ENCODE measurements around the gene ACTN1. TPM values are rescaled to one million over a fixed set of nuclear protein-coding genes. Genes with fewer than 3 reads are reported as not detected.

The ACTN1 gene
- total RNA-seq, 1 experiment from 2014 or later, result 212 TPM

DNA sequence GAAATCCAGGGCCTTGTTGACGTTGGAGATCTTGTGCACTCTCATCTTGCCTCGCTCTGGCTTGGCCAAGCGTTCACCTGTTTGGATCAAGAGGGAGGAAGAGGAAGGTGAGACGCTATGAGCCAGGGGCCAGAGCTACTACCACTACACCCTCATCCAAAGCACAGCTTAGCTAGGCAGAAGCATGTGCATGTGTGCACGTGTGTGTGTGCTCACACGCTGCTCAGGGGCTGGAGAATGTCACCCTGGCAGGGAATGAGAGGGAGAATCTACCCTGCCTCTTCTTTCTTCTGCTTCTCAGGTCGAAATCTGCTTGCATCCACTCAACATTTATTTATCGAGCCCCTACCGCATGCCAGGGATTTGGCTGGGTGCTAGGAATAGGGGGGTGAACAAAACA lies 58.1 kb downstream of the ACTN1 start:
- intact Hi-C loops (cut with micrococcal nuclease; ENCODE audit: unreplicated experiment) (no loop called here), in situ Hi-C loops (cut with HindIII; ENCODE audit: low pct_unique_long_range_greater_than_20kb, low sequenced_read_pairs) (no loop called here)
- BruUV-seq (replicated peaks), result no TSS peak
- ChIA-PET CTCF (no interaction called here), POLR2A (no interaction called here)
- DNase-seq (ENCODE audit: low read depth, low spot score) (no peak), ATAC-seq (no peak)
- TF ChIP-seq SIN3A (IDR thresholded peaks at IDR 0.05; ENCODE audit: borderline replicate concordance, insufficient read depth, low read depth, low read length), result no peak
- H3K4me3 ChIP-seq (ENCODE audit: low read depth in 2 of 2, low read length in 2 of 2), result no peak overlapping the region
- no peaks in the 10 kb centered on the region for H3K27me3 ChIP-seq (ENCODE audit: control insufficient read depth, insufficient read depth, low read length)
- no peaks in the 10 kb centered on the region; the same call in 1 of the 2 replicates for H3K4me1 ChIP-seq (ENCODE audit: control insufficient read depth, insufficient read depth, low read length)
- H3K9me3 ChIP-seq (ENCODE audit: control insufficient read depth, insufficient read depth, low read depth, low read length), result no peaks in the 10 kb centered on the region
- 0 out of 2 replicates have a peak, but pooled peaks cover 2% of the 10 kb centered on the region for H3K36me3 ChIP-seq (ENCODE audit: control insufficient read depth, insufficient read depth, low read length)
- H3K27ac ChIP-seq (ENCODE audit: low read length), result no peak overlapping the region

DNA sequence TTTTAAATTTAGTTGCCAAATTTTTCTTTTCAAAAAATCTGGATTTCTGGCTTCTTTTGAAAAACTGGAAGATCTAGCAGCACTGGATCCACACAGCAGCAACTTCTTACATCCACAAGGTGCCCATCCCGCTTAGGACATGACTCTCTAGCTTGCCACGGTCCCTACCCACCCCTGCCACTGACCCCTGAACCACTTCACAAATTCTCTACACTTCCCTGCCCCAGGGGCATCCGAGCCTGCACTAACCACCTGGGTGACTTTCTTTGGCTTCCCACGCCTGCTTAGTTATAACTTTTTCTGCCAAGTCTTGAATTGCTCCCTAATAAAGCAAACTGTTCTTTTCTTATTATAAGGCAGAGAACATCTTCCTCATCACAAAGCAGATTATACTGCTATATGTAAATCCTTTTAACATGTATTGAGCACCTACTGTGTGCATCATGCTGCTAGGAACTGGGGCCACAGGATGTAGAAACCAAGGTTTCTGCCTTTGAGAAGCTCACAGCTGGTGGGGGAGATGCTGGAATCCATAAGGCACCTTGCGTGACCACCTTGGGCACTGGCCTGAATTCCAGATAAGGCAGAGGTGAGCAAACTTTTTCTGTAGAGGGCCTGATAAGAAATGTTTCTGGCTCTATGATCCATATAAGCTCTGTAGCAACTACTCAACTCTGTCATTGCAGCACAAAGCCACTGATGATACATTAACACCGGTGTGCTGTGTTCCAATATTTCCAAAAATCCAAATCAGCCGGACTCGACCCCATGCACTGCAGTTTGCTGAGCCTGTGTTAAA lies 59.8 kb downstream of the ACTN1 start:
- H3K36me3 ChIP-seq (ENCODE audit: control insufficient read depth, insufficient read depth, low read length), result 0 out of 2 replicates have a peak, but pooled peaks cover 2% of the 10 kb centered on the region
- H3K4me3 ChIP-seq (ENCODE audit: low read depth in 2 of 2, low read length in 2 of 2), result no peak overlapping the region
- in situ Hi-C loops (cut with HindIII; ENCODE audit: low pct_unique_long_range_greater_than_20kb, low sequenced_read_pairs), result no loop called here
- no peak for DNase-seq (ENCODE audit: low read depth, low spot score)
- intact Hi-C loops (cut with micrococcal nuclease; ENCODE audit: unreplicated experiment), result no loop called here
- H3K9me3 ChIP-seq (ENCODE audit: control insufficient read depth, insufficient read depth, low read depth, low read length), result no peaks in the 10 kb centered on the region
- H3K4me1 ChIP-seq (ENCODE audit: control insufficient read depth, insufficient read depth, low read length), result no peaks in the 10 kb centered on the region; the same call in 1 of the 2 replicates
- H3K27ac ChIP-seq (ENCODE audit: low read length), result no peak overlapping the region
- ATAC-seq, result no peak
- POLR2A ChIA-PET, result no interaction called here
- BruUV-seq (replicated peaks), result no TSS peak
- CTCF ChIA-PET, result no interaction called here
- TF ChIP-seq TCF7L2 (IDR thresholded peaks at IDR 0.05; ENCODE audit: low read depth, low read length) (no peak), SIN3A (IDR thresholded peaks at IDR 0.05; ENCODE audit: borderline replicate concordance, insufficient read depth, low read depth, low read length) (no peak)
- TF ChIP-seq, protein P1, sequence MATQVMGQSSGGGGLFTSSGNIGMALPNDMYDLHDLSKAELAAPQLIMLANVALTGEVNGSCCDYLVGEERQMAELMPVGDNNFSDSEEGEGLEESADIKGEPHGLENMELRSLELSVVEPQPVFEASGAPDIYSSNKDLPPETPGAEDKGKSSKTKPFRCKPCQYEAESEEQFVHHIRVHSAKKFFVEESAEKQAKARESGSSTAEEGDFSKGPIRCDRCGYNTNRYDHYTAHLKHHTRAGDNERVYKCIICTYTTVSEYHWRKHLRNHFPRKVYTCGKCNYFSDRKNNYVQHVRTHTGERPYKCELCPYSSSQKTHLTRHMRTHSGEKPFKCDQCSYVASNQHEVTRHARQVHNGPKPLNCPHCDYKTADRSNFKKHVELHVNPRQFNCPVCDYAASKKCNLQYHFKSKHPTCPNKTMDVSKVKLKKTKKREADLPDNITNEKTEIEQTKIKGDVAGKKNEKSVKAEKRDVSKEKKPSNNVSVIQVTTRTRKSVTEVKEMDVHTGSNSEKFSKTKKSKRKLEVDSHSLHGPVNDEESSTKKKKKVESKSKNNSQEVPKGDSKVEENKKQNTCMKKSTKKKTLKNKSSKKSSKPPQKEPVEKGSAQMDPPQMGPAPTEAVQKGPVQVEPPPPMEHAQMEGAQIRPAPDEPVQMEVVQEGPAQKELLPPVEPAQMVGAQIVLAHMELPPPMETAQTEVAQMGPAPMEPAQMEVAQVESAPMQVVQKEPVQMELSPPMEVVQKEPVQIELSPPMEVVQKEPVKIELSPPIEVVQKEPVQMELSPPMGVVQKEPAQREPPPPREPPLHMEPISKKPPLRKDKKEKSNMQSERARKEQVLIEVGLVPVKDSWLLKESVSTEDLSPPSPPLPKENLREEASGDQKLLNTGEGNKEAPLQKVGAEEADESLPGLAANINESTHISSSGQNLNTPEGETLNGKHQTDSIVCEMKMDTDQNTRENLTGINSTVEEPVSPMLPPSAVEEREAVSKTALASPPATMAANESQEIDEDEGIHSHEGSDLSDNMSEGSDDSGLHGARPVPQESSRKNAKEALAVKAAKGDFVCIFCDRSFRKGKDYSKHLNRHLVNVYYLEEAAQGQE (IDR thresholded peaks at IDR 0.05; ENCODE audit: insufficient read depth in 1 of 2, low read depth in 2 of 2, low read length in 1 of 2), result no peak
- H3K27me3 ChIP-seq (ENCODE audit: control insufficient read depth, insufficient read depth, low read length), result no peaks in the 10 kb centered on the region

DNA sequence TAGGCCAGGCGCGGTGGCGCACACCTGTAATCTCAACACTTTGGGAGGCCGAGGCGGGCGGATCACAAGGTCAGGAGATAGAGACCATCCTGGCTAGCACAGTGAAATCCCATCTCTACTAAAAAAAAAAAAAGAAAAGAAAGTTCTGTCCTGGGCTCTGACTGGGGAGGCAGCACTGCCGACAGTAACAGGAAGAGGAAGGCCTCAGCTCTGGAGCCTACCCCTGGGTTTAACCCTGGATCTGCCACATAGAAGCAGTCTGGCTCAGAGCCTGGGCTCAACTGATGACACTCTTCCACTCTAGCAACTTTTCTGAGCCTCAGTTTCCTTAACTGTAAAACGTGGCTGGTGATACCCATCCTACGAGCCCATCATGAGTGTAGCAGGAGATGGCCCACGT lies 60.5 kb downstream of the ACTN1 start:
- 0 out of 2 replicates have a peak, but pooled peaks cover 2% of the 10 kb centered on the region for H3K36me3 ChIP-seq (ENCODE audit: control insufficient read depth, insufficient read depth, low read length)
- H3K27ac ChIP-seq (ENCODE audit: low read length), result no peak overlapping the region
- H3K27me3 ChIP-seq (ENCODE audit: control insufficient read depth, insufficient read depth, low read length), result no peaks in the 10 kb centered on the region
- BruUV-seq (replicated peaks), result no TSS peak
- TF ChIP-seq, protein P2, sequence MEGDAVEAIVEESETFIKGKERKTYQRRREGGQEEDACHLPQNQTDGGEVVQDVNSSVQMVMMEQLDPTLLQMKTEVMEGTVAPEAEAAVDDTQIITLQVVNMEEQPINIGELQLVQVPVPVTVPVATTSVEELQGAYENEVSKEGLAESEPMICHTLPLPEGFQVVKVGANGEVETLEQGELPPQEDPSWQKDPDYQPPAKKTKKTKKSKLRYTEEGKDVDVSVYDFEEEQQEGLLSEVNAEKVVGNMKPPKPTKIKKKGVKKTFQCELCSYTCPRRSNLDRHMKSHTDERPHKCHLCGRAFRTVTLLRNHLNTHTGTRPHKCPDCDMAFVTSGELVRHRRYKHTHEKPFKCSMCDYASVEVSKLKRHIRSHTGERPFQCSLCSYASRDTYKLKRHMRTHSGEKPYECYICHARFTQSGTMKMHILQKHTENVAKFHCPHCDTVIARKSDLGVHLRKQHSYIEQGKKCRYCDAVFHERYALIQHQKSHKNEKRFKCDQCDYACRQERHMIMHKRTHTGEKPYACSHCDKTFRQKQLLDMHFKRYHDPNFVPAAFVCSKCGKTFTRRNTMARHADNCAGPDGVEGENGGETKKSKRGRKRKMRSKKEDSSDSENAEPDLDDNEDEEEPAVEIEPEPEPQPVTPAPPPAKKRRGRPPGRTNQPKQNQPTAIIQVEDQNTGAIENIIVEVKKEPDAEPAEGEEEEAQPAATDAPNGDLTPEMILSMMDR (IDR thresholded peaks at IDR 0.05), result no peak
- TF ChIP-seq POLR2AphosphoS5 (IDR thresholded peaks at IDR 0.05; ENCODE audit: low read depth, low read length), result no peak
- no peak for DNase-seq (ENCODE audit: low read depth, low spot score)
- H3K4me1 ChIP-seq (ENCODE audit: control insufficient read depth, insufficient read depth, low read length), result no peaks in the 10 kb centered on the region; the same call in 1 of the 2 replicates
- intact Hi-C loops (cut with micrococcal nuclease; ENCODE audit: unreplicated experiment) (no loop called here), in situ Hi-C loops (cut with HindIII; ENCODE audit: low pct_unique_long_range_greater_than_20kb, low sequenced_read_pairs) (no loop called here)
- ATAC-seq, result no peak
- no peak overlapping the region for H3K4me3 ChIP-seq (ENCODE audit: low read depth in 2 of 2, low read length in 2 of 2)
- POLR2A ChIA-PET, result no interaction called here
- no peaks in the 10 kb centered on the region for H3K9me3 ChIP-seq (ENCODE audit: control insufficient read depth, insufficient read depth, low read depth, low read length)
- CTCF ChIA-PET, result no interaction called here
